ENCODE data around the gene GORASP2. TPM values are rescaled to one million over a fixed set of nuclear protein-coding genes. Genes with fewer than 3 reads are reported as not detected.

The GORASP2 gene
- total RNA-seq, 1 experiment from 2014 or later: 102 TPM

DNA sequence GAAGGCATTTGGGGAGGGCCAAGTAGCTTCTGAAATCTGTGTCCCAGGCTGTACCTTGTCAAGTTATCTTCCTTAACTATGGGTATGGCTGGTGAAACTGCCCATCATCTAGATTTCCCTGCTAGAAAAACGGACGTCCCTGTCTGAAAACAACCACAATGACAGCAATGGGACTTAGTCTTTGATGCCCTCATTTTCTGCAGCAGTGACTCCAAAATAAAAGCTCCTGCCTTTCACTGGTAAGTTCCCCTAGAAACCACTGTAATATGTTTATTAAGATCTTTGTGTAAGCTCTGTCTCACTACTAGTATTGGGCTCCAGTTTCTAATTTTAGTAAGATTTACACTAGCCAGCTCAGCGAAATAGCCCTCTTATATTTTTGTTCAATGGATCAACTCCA lies 47.2 kb upstream of the GORASP2 start:
- ChIA-PET POLR2A (no interaction called here), CTCF (interaction anchor here (2.2 to 3.0 kb wide), 2 partner anchors 9 to 37 kb away, joined by 10 to 16 read pairs; no protein-coding TSS in a partner anchor)
- DNase-seq (ENCODE audit: low spot score): no peak
- Mint-ChIP-seq H3K4me3 (no peak overlapping the region), H3K27ac (no peak overlapping the region), H3K9me3 (no peaks in the 10 kb centered on the region), H3K4me1 (no peaks in the 10 kb centered on the region), H3K27me3 (ENCODE audit: low read depth) (peaks cover 2% of the 10 kb centered on the region), H3K36me3 (no peaks in the 10 kb centered on the region)
- TF ChIP-seq ZNF138 (CRISPR knock-in tag; conservative IDR thresholded peaks at IDR 0.05) (no peak), ZNF121 (CRISPR knock-in tag; IDR thresholded peaks at IDR 0.05) (no peak), CREM (CRISPR knock-in tag; IDR thresholded peaks at IDR 0.05) (no peak), KAT7 (CRISPR knock-in tag; IDR thresholded peaks at IDR 0.05; ENCODE audit: borderline replicate concordance) (no peak), CBFB (CRISPR knock-in tag; IDR thresholded peaks at IDR 0.05; ENCODE audit: low read depth) (no peak), PRRX2 (CRISPR knock-in tag; IDR thresholded peaks at IDR 0.05) (no peak), ZNF416 (CRISPR knock-in tag; IDR thresholded peaks at IDR 0.05) (no peak), RORB (CRISPR knock-in tag; IDR thresholded peaks at IDR 0.05) (no peak), ZNF219 (CRISPR knock-in tag; IDR thresholded peaks at IDR 0.05; ENCODE audit: borderline replicate concordance) (no peak), ZNF396 (CRISPR knock-in tag; IDR thresholded peaks at IDR 0.05; ENCODE audit: borderline replicate concordance) (no peak), SOX15 (CRISPR knock-in tag; IDR thresholded peaks at IDR 0.05) (no peak)
- TF ChIP-seq, protein P1, sequence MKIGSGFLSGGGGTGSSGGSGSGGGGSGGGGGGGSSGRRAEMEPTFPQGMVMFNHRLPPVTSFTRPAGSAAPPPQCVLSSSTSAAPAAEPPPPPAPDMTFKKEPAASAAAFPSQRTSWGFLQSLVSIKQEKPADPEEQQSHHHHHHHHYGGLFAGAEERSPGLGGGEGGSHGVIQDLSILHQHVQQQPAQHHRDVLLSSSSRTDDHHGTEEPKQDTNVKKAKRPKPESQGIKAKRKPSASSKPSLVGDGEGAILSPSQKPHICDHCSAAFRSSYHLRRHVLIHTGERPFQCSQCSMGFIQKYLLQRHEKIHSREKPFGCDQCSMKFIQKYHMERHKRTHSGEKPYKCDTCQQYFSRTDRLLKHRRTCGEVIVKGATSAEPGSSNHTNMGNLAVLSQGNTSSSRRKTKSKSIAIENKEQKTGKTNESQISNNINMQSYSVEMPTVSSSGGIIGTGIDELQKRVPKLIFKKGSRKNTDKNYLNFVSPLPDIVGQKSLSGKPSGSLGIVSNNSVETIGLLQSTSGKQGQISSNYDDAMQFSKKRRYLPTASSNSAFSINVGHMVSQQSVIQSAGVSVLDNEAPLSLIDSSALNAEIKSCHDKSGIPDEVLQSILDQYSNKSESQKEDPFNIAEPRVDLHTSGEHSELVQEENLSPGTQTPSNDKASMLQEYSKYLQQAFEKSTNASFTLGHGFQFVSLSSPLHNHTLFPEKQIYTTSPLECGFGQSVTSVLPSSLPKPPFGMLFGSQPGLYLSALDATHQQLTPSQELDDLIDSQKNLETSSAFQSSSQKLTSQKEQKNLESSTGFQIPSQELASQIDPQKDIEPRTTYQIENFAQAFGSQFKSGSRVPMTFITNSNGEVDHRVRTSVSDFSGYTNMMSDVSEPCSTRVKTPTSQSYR (CRISPR knock-in tag; IDR thresholded peaks at IDR 0.05): no peak
- TF ChIP-seq, protein P2, sequence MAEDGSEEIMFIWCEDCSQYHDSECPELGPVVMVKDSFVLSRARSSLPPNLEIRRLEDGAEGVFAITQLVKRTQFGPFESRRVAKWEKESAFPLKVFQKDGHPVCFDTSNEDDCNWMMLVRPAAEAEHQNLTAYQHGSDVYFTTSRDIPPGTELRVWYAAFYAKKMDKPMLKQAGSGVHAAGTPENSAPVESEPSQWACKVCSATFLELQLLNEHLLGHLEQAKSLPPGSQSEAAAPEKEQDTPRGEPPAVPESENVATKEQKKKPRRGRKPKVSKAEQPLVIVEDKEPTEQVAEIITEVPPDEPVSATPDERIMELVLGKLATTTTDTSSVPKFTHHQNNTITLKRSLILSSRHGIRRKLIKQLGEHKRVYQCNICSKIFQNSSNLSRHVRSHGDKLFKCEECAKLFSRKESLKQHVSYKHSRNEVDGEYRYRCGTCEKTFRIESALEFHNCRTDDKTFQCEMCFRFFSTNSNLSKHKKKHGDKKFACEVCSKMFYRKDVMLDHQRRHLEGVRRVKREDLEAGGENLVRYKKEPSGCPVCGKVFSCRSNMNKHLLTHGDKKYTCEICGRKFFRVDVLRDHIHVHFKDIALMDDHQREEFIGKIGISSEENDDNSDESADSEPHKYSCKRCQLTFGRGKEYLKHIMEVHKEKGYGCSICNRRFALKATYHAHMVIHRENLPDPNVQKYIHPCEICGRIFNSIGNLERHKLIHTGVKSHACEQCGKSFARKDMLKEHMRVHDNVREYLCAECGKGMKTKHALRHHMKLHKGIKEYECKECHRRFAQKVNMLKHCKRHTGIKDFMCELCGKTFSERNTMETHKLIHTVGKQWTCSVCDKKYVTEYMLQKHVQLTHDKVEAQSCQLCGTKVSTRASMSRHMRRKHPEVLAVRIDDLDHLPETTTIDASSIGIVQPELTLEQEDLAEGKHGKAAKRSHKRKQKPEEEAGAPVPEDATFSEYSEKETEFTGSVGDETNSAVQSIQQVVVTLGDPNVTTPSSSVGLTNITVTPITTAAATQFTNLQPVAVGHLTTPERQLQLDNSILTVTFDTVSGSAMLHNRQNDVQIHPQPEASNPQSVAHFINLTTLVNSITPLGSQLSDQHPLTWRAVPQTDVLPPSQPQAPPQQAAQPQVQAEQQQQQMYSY (CRISPR knock-in tag; IDR thresholded peaks at IDR 0.05): no peak
- TF ChIP-seq, protein P3, sequence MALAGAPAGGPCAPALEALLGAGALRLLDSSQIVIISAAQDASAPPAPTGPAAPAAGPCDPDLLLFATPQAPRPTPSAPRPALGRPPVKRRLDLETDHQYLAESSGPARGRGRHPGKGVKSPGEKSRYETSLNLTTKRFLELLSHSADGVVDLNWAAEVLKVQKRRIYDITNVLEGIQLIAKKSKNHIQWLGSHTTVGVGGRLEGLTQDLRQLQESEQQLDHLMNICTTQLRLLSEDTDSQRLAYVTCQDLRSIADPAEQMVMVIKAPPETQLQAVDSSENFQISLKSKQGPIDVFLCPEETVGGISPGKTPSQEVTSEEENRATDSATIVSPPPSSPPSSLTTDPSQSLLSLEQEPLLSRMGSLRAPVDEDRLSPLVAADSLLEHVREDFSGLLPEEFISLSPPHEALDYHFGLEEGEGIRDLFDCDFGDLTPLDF (CRISPR knock-in tag; IDR thresholded peaks at IDR 0.05): no peak
- no peak for ATAC-seq

DNA sequence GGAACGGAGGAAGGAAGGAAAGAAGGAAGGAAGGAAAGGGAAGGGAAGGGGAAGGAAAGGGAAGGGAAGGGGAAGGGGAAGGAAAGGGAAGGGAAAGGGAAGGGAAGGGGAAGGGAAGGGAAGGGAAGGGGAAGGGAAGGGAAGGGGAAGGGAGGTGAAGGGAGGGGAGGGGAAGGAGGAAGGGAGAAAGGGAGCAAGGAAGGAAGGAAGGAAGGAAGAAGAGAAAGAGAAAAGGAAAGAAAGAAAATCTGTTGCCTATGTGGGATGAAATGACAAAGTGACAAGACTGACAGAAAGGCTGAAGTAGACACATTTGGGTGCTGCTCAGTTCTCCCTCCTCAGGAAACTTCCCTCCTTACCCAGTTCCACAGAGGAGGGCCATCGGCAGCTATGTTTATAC lies 46.3 kb upstream of the GORASP2 start:
- no peak for ATAC-seq
- Mint-ChIP-seq H3K27ac (no peak overlapping the region), H3K9me3 (no peaks in the 10 kb centered on the region), H3K27me3 (ENCODE audit: low read depth) (peaks cover 2% of the 10 kb centered on the region), H3K4me3 (no peak overlapping the region), H3K36me3 (no peaks in the 10 kb centered on the region), H3K4me1 (no peaks in the 10 kb centered on the region)
- TF ChIP-seq GRHL2 (CRISPR knock-in tag; IDR thresholded peaks at IDR 0.05; ENCODE audit: insufficient replicate concordance, severe bottlenecking) (no peak), ZNF317 (CRISPR knock-in tag; IDR thresholded peaks at IDR 0.05; ENCODE audit: borderline replicate concordance, low read depth) (no peak)
- CTCF ChIA-PET: interaction anchor here (2.2 kb wide), 1 partner anchor 10 kb away, joined by 16 read pairs; no protein-coding TSS in a partner anchor
- no peak for DNase-seq (ENCODE audit: low spot score)
- POLR2A ChIA-PET: interaction anchor here (0.7 kb wide), 1 partner anchor 1622 kb away, joined by 4 read pairs; no protein-coding TSS in a partner anchor

DNA sequence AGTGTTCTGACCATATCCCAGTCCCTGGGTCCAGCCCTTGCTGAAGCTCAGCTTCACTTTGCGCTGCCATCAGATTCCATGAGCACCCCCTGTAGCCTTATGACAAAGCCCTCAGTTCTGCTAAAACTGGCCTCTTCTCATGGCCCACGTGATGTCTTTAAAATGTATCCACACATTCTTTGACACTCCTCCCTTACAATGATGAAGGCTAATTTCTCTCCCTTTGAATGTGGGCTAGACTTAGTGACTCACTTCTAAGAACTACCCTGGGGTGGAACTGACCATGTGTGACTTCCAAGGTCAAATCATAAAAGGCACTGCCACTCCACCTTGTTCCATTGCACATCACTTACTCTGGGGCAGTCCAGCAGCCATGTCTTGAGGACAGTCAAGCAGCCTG lies 45.4 kb upstream of the GORASP2 start:
- POLR2A ChIA-PET: no interaction called here
- H3K36me3 Mint-ChIP-seq: no peaks in the 10 kb centered on the region
- TF ChIP-seq CBFB (CRISPR knock-in tag; IDR thresholded peaks at IDR 0.05; ENCODE audit: low read depth): no peak
- no peak for TF ChIP-seq SMAD4 (CRISPR knock-in tag; IDR thresholded peaks at IDR 0.05)
- no peak for TF ChIP-seq NR1H2 (CRISPR knock-in tag; IDR thresholded peaks at IDR 0.05)
- no peak for TF ChIP-seq TP53 (CRISPR knock-in tag; IDR thresholded peaks at IDR 0.05)
- no peak for TF ChIP-seq GRHL2 (CRISPR knock-in tag; IDR thresholded peaks at IDR 0.05; ENCODE audit: insufficient replicate concordance, severe bottlenecking)
- TF ChIP-seq RORB (CRISPR knock-in tag; IDR thresholded peaks at IDR 0.05): no peak
- no peak for TF ChIP-seq ZBTB21 (CRISPR knock-in tag; IDR thresholded peaks at IDR 0.05; ENCODE audit: borderline replicate concordance)
- TF ChIP-seq, protein P1 (CRISPR knock-in tag; IDR thresholded peaks at IDR 0.05): no peak
- TF ChIP-seq ATF1 (CRISPR knock-in tag; IDR thresholded peaks at IDR 0.05): no peak

More for the DNA sequence above, 45.4 kb upstream of the GORASP2 start:
- H3K27me3 Mint-ChIP-seq (ENCODE audit: low read depth): peaks cover 2% of the 10 kb centered on the region
- no peaks in the 10 kb centered on the region for H3K9me3 Mint-ChIP-seq
- no peaks in the 10 kb centered on the region for H3K4me1 Mint-ChIP-seq
- no peak overlapping the region for H3K27ac Mint-ChIP-seq
- DNase-seq (ENCODE audit: low spot score): no peak
- CTCF ChIA-PET: interaction anchor here (2.2 kb wide), 1 partner anchor 45 kb away, joined by 8 read pairs; the partner anchor contains the start of gene GORASP2
- ATAC-seq: no peak
- no peak overlapping the region for H3K4me3 Mint-ChIP-seq

Measured in WTC11 (cell line).